GM12891 (cell line): Measurements from ENCODE around the gene PCNT.

Experiments used
- PAX5 ChIP-seq: IDR thresholded peaks from 2 replicates; pipeline ENCODE4 v1.6.1; 2011; ENCODE audit warnings: low read length, moderate library complexity, mild to moderate bottlenecking; ENCODE audit not compliant: insufficient read depth, severe bottlenecking
- POLR2A ChIP-seq: IDR thresholded peaks from 2 replicates; pipeline ENCODE4 v1.6.1; 2011; ENCODE audit warnings: low read depth, low read length, control low read depth
- POLR2AphosphoS5 ChIP-seq: IDR thresholded peaks from 2 replicates; pipeline ENCODE4 v1.6.1; 2011; ENCODE audit warnings: low read depth, low read length, control low read depth
- POU2F2 ChIP-seq: IDR thresholded peaks from 2 replicates; pipeline ENCODE4 v1.6.1; 2011; ENCODE audit warnings: low read depth, mild to moderate bottlenecking, control low read depth, low read length, moderate library complexity
- SPI1 ChIP-seq: IDR thresholded peaks from 2 replicates; pipeline ENCODE4 v1.6.1; 2011; ENCODE audit warnings: low read depth, low read length, control low read depth
- TAF1 ChIP-seq: IDR thresholded peaks from 2 replicates; pipeline ENCODE4 v1.6.1; 2011; ENCODE audit warnings: low read depth, low read length, control low read depth

DNA sequence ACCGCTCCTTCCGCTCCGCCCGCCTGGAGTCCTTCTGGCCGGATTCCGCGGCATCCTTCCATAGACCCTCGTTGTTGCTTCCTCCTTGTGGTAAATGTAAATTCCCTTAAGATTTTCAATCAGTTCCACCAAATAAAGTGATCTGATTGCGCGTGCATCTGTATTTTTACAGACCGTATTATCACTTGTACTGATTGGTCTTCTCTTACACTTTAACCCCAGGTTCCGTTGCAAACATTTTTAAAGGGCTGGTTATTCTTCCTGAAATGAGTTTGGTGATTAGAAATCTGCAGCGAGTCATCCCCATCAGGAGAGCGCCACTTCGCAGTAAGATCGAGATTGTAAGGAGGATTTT lies 37.3 kb upstream of the PCNT start:
- TF ChIP-seq PAX5 (no peak), POLR2A (no peak), POLR2AphosphoS5 (no peak), TAF1 (no peak), SPI1 (no peak), POU2F2 (no peak)
